ENCODE data around the gene PDE4B. TPM values are rescaled to one million over a fixed set of nuclear protein-coding genes. Genes with fewer than 3 reads are reported as not detected.
"Not testable (repeated sequence)": the region's sequence is repeated elsewhere in the genome, so short reads cannot be mapped to it uniquely, and the experiment has no call there.

The PDE4B gene
- total RNA-seq, 2 experiments from 2014 or later = 26.5 to 27.7 TPM

- H3K27me3 Mint-ChIP-seq, DNase-seq, H3K4me1 Mint-ChIP-seq, POLR2A ChIA-PET, H3K4me3 Mint-ChIP-seq, H3K27ac Mint-ChIP-seq, CTCF ChIA-PET: not testable (repeated sequence)
- Mint-ChIP-seq H3K36me3 (ENCODE audit: low read depth) (peaks cover 20% of the 10 kb centered on the region), H3K9me3 (peaks cover 33% of the 10 kb centered on the region)
Measured at GRCh38 chr1:66420171-66420570, 627.5 kb downstream of the PDE4B start.

GRCh38 chr1:66420906-66421305 is 628.2 kb downstream of the PDE4B start:
- H3K27me3 Mint-ChIP-seq, H3K27ac Mint-ChIP-seq, DNase-seq, CTCF ChIA-PET, POLR2A ChIA-PET, H3K4me1 Mint-ChIP-seq, H3K4me3 Mint-ChIP-seq: not testable (repeated sequence)
- Mint-ChIP-seq H3K9me3 (peaks cover 33% of the 10 kb centered on the region), H3K36me3 (ENCODE audit: low read depth) (peaks cover 20% of the 10 kb centered on the region)

GRCh38 chr1:66422804-66423203 is 630.1 kb downstream of the PDE4B start:
- H3K27ac Mint-ChIP-seq = no peak overlapping the region
- no peaks in the 10 kb centered on the region for H3K27me3 Mint-ChIP-seq
- ChIA-PET POLR2A (no interaction called here), CTCF (interaction anchor here (1.1 kb wide), 1 partner anchor 8 kb away, joined by 3 read pairs; no protein-coding TSS in a partner anchor)
- peaks cover 30% of the 10 kb centered on the region for H3K9me3 Mint-ChIP-seq
- H3K4me3 Mint-ChIP-seq = no peak overlapping the region
- no peak for DNase-seq
- H3K36me3 Mint-ChIP-seq (ENCODE audit: low read depth) = peaks cover 17% of the 10 kb centered on the region
- peaks cover 7% of the 10 kb centered on the region for H3K4me1 Mint-ChIP-seq
